Measurements from ENCODE around the gene LYRM9. TPM values are rescaled to one million over a fixed set of nuclear protein-coding genes. Genes with fewer than 3 reads are reported as not detected.

Gene LYRM9
- total and polyA plus RNA-seq, 4 donors = 7.0 to 15.3 (median 8.8) TPM

DNA sequence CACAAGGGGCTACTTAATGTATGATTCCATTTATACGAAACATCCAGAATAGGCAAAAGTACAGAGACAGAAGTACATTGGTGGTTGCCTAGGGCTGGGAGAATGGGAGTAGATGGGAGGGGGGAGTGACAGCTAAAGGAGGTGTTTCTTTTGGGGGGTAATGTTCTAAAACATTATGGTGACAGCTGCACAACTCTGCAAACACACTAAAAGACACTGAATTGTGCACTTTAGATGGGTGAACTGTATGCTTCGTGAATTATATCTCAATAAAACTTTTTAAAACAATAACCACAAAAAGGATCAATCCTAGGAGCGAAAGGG lies 661 bp downstream of the LYRM9 start:
- H3K27ac ChIP-seq (ENCODE audit: low read depth in 1 of 2, low read length in 1 of 2) = peak overlapping the region; percentile 74 to 92
- H3K9ac ChIP-seq (ENCODE audit: insufficient read depth in 1 of 2, low read length in 2 of 2) = peak overlapping the region; percentile 41 to 66
- no peaks in the 10 kb centered on the region for H3K9me3 ChIP-seq (ENCODE audit: control insufficient read depth in 4 of 4, insufficient read depth in 3 of 4, low read length in 3 of 4)
- H3K4me1 ChIP-seq (ENCODE audit: control insufficient read depth in 5 of 5, insufficient read depth in 5 of 5, low read length in 5 of 5) = peaks cover 2 to 11% (median 3%) of the 10 kb centered on the region in 5 donors
- ATAC-seq (ENCODE audit: insufficient read depth, low FRiP score) (no peak), DNase-seq (no peak)
- 29 to 36% methylated on average over 3 of the region's 3 CpGs for WGBS, 2 donors
- TF ChIP-seq, protein P1, sequence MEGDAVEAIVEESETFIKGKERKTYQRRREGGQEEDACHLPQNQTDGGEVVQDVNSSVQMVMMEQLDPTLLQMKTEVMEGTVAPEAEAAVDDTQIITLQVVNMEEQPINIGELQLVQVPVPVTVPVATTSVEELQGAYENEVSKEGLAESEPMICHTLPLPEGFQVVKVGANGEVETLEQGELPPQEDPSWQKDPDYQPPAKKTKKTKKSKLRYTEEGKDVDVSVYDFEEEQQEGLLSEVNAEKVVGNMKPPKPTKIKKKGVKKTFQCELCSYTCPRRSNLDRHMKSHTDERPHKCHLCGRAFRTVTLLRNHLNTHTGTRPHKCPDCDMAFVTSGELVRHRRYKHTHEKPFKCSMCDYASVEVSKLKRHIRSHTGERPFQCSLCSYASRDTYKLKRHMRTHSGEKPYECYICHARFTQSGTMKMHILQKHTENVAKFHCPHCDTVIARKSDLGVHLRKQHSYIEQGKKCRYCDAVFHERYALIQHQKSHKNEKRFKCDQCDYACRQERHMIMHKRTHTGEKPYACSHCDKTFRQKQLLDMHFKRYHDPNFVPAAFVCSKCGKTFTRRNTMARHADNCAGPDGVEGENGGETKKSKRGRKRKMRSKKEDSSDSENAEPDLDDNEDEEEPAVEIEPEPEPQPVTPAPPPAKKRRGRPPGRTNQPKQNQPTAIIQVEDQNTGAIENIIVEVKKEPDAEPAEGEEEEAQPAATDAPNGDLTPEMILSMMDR (IDR thresholded peaks at IDR 0.05; ENCODE audit: control extremely low read depth, extremely low read depth) = no peak
- H3K36me3 ChIP-seq (ENCODE audit: control insufficient read depth in 4 of 4, insufficient read depth in 4 of 4, low read length in 4 of 4) = no peaks in the 10 kb centered on the region
- peak overlapping the region; percentile 91 for H3K4me3 ChIP-seq
- H3K27me3 ChIP-seq (ENCODE audit: control insufficient read depth in 3 of 3, insufficient read depth in 3 of 3, low read length in 2 of 3) = peaks cover 0 to 24% (median 2%) of the 10 kb centered on the region in 3 donors

DNA sequence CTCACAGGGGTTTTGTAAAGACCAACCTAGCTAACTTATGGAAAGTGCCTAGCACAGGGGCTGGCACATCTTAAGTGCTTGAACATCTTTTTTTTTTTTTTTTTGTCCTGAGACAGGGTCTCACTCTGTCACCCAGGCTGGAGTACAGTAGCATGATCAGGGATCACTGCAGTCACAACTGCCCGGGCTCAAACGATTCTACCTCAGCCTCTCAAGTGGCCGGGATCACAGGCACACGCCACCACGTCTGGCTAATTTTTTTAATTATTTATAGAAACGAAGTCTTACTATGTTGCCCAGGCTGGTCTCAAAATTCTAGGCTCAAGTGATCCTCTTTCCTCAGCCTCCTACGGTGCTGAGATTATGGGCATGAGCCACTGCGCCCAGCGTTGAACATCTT lies 1.3 kb downstream of the LYRM9 start:
- Histone ChIP-seq H3K4me3 (no peak overlapping the region), H3K9me3 (ENCODE audit: control insufficient read depth in 4 of 4, insufficient read depth in 3 of 4, low read length in 3 of 4) (no peaks in the 10 kb centered on the region), H3K27me3 (ENCODE audit: control insufficient read depth in 3 of 3, insufficient read depth in 3 of 3, low read length in 2 of 3) (peaks cover 0 to 22% (median 0%) of the 10 kb centered on the region in 3 donors), H3K9ac (ENCODE audit: insufficient read depth in 1 of 2, low read length in 2 of 2) (no peak overlapping the region), H3K36me3 (ENCODE audit: control insufficient read depth in 4 of 4, insufficient read depth in 4 of 4, low read length in 4 of 4) (no peaks in the 10 kb centered on the region), H3K4me1 (ENCODE audit: control insufficient read depth in 5 of 5, insufficient read depth in 5 of 5, low read length in 5 of 5) (peaks cover 2 to 11% (median 3%) of the 10 kb centered on the region in 5 donors), H3K27ac (ENCODE audit: low read depth in 1 of 2, low read length in 1 of 2) (no peak overlapping the region)
- DNase-seq (no peak), ATAC-seq (ENCODE audit: insufficient read depth, low FRiP score) (no peak)
- TF ChIP-seq, protein P1 (IDR thresholded peaks at IDR 0.05; ENCODE audit: control extremely low read depth, extremely low read depth) = no peak
- whole genome bisulfite sequencing, 2 donors = 95 to 96% methylated on average over 9 of the region's 9 CpGs

DNA sequence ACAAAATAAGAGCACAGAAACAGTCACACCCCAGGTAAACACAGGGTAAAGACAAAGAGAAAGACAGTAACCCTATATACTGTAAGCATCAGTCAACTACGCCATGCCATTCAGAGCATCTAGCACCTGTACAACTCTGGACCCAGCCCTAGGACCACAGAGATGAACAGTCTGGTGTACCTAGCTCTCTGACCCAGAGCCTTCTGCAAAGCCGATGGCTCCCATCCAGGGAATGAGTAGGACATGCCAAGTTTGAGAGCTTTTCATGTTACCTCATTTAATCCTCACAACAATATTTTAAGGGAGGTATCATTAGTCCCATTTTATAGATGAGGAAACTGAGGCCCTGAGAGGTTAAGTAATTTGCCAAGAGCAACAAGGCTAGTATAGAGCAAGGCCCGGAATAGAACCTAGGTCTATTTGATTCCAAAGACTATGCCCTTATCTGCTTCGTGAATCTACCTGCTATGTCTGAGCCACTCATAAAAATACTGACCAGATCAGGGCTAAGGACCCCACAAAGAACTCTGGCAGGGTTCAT lies 3.4 kb downstream of the LYRM9 start:
- H3K9ac ChIP-seq (ENCODE audit: insufficient read depth in 1 of 2, low read length in 2 of 2) = no peak overlapping the region
- 95 to 96% methylated on average over 4 of the region's 4 CpGs for WGBS, 2 donors
- H3K27me3 ChIP-seq (ENCODE audit: control insufficient read depth in 3 of 3, insufficient read depth in 3 of 3, low read length in 2 of 3) = peaks cover 0 to 9% (median 0%) of the 10 kb centered on the region in 3 donors
- ATAC-seq (ENCODE audit: insufficient read depth, low FRiP score) (no peak), DNase-seq (no peak)
- no peak overlapping the region for H3K4me3 ChIP-seq
- H3K9me3 ChIP-seq (ENCODE audit: control insufficient read depth in 4 of 4, insufficient read depth in 3 of 4, low read length in 3 of 4) = no peaks in the 10 kb centered on the region
- no peaks in the 10 kb centered on the region for H3K36me3 ChIP-seq (ENCODE audit: control insufficient read depth in 4 of 4, insufficient read depth in 4 of 4, low read length in 4 of 4)
- H3K27ac ChIP-seq (ENCODE audit: low read depth in 1 of 2, low read length in 1 of 2) = no peak overlapping the region
- TF ChIP-seq, protein P1 (IDR thresholded peaks at IDR 0.05; ENCODE audit: control extremely low read depth, extremely low read depth) = no peak
- peaks cover 2 to 11% (median 3%) of the 10 kb centered on the region in 5 donors for H3K4me1 ChIP-seq (ENCODE audit: control insufficient read depth in 5 of 5, insufficient read depth in 5 of 5, low read length in 5 of 5)

DNA sequence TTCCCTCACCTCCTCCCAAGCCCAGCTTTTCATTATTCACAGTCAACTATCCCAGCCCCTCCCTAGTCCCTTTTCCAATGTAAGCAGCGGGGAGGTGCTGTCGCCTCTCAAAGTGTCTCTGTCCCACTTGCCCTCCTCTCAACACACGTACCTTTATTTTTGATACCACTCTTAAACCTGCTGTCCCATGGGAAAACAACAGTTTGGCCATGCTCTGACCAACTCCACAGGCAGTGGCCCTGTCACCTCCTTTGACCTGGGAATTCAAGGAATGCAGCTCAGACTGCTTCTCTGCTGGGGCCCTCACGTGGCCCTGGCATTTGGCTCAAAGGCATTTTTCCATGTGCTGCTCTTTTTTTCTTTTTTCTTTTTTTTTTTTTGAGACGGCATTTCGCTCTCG lies 4.2 kb downstream of the LYRM9 start:
- Histone ChIP-seq H3K27me3 (ENCODE audit: control insufficient read depth in 3 of 3, insufficient read depth in 3 of 3, low read length in 2 of 3) (peaks cover 0 to 2% (median 0%) of the 10 kb centered on the region in 3 donors), H3K9me3 (ENCODE audit: control insufficient read depth in 4 of 4, insufficient read depth in 3 of 4, low read length in 3 of 4) (no peaks in the 10 kb centered on the region), H3K36me3 (ENCODE audit: control insufficient read depth in 4 of 4, insufficient read depth in 4 of 4, low read length in 4 of 4) (no peaks in the 10 kb centered on the region), H3K4me3 (no peak overlapping the region), H3K27ac (ENCODE audit: low read depth in 1 of 2, low read length in 1 of 2) (peak overlapping the region in 1 of 2 donors; percentile 40), H3K9ac (ENCODE audit: insufficient read depth in 1 of 2, low read length in 2 of 2) (no peak overlapping the region), H3K4me1 (ENCODE audit: control insufficient read depth in 5 of 5, insufficient read depth in 5 of 5, low read length in 5 of 5) (peaks cover 2 to 11% (median 3%) of the 10 kb centered on the region in 5 donors)
- DNase-seq (peak; percentile 28 to 61 (median 38)), ATAC-seq (ENCODE audit: insufficient read depth, low FRiP score) (no peak)
- TF ChIP-seq, protein P1 (IDR thresholded peaks at IDR 0.05; ENCODE audit: control extremely low read depth, extremely low read depth) = no peak
- 54 to 72% methylated on average over 7 of the region's 7 CpGs for WGBS, 2 donors
